ENCODE data around the gene MMUT. TPM values are rescaled to one million over a fixed set of nuclear protein-coding genes. Genes with fewer than 3 reads are reported as not detected.

MMUT gene
- total RNA-seq (2014; rRNA removed; shearing (Covaris generic)), result 8.0 and 10.5 TPM in 2 replicates
- polyA plus RNA-seq (2016; fragmentation: Nextera tagmentation; extraction: Ambion mirVana), result 20.7 and 21.7 TPM in 2 replicates

- TF ChIP-seq EZH2 (IDR thresholded peaks at IDR 0.05; ENCODE audit: insufficient read depth, poor library complexity, severe bottlenecking) (no peak), EZH2phosphoT487 (IDR thresholded peaks at IDR 0.05; ENCODE audit: insufficient read depth, low read depth) (no peak)
- Histone ChIP-seq H3F3A (ENCODE audit: insufficient read depth) (no peaks in the 10 kb centered on the region), H3K4me1 (ENCODE audit: insufficient read depth) (peaks cover 19% of the 10 kb centered on the region), H3K4me2 (ENCODE audit: unreplicated experiment) (peak within 1 kb of the TSS; percentile 96), H4K20me1 (ENCODE audit: insufficient read depth) (no peaks in the 10 kb centered on the region), H3K9me2 (ENCODE audit: insufficient read depth) (no peaks in the 10 kb centered on the region), H3K27ac (peak within 1 kb of the TSS; percentile 78), H3K79me2 (ENCODE audit: insufficient read depth) (peaks cover 82% of the 10 kb centered on the region), H2AFZ (peak within 1 kb of the TSS; percentile 100), H3K36me3 (ENCODE audit: low read depth) (peaks cover 8% of the 10 kb centered on the region; the same call in 1 of the 2 replicates), H3K27me3 (replicated peaks; ENCODE audit: insufficient read depth) (no peaks in the 10 kb centered on the region), H3K9ac (peak within 1 kb of the TSS; percentile 96), H3K4me3 (peak within 1 kb of the TSS; percentile 99), H3K9me3 (ENCODE audit: low read depth) (no peaks in the 10 kb centered on the region)
- WGBS, 2 experiments (ENCODE audit: low coverage in 1 of 2, low lambda C conversion rate in 2 of 2, missing lambda C conversion rate in 2 of 2), result 1 to 2% methylated on average over 35 to 36 of the region's 37 CpGs
- DNase-seq, result peak; percentile 98
- in situ Hi-C loops (cut with MboI), result no loop called here
These were observed at the start of gene MMUT, which contains the start of gene CENPQ for GRCh38 chr6:49462927-49463611. Gene MMUT, minus strand, starts transcription at chr6:49463253. Its CDS starts 3,787 bp downstream, at chr6:49459466. Gene CENPQ, plus strand, starts transcription at chr6:49463370. Its CDS starts 6,807 bp downstream, at chr6:49470177.

- H3K4me1 ChIP-seq (ENCODE audit: insufficient read depth), result no peaks in the 10 kb centered on the region
- in situ Hi-C loops (cut with MboI), result no loop called here
- H3K27ac ChIP-seq, result no peak overlapping the region
- no peak for TF ChIP-seq EZH2 (IDR thresholded peaks at IDR 0.05; ENCODE audit: insufficient read depth, poor library complexity, severe bottlenecking)
- no peak for TF ChIP-seq EZH2phosphoT487 (IDR thresholded peaks at IDR 0.05; ENCODE audit: insufficient read depth, low read depth)
- no peak overlapping the region for H3K4me3 ChIP-seq
- no peak for DNase-seq
- H4K20me1 ChIP-seq (ENCODE audit: insufficient read depth), result no peaks in the 10 kb centered on the region
- H3F3A ChIP-seq (ENCODE audit: insufficient read depth), result no peaks in the 10 kb centered on the region
- H2AFZ ChIP-seq, result no peak overlapping the region
- H3K9ac ChIP-seq, result no peak overlapping the region
- no peaks in the 10 kb centered on the region for H3K36me3 ChIP-seq (ENCODE audit: low read depth)
- no peaks in the 10 kb centered on the region for H3K9me2 ChIP-seq (ENCODE audit: insufficient read depth)
- no peaks in the 10 kb centered on the region for H3K79me2 ChIP-seq (ENCODE audit: insufficient read depth)
- no peak overlapping the region for H3K4me2 ChIP-seq (ENCODE audit: unreplicated experiment)
- WGBS, 2 experiments (ENCODE audit: low coverage in 1 of 2, low lambda C conversion rate in 2 of 2, missing lambda C conversion rate in 2 of 2), result 23% methylated on average over 3 of the region's 3 CpGs
- no peaks in the 10 kb centered on the region for H3K9me3 ChIP-seq (ENCODE audit: low read depth)
- no peaks in the 10 kb centered on the region; the same call in 1 of the 2 replicates for H3K27me3 ChIP-seq (replicated peaks; ENCODE audit: insufficient read depth)
These were observed 46.3 kb upstream of the MMUT start for GRCh38 chr6:49509342-49509741.

GRCh38 chr6:49506569-49507111 lies 43.6 kb upstream of the MMUT start:
- no peak overlapping the region for H2AFZ ChIP-seq
- in situ Hi-C loops (cut with MboI), result no loop called here
- TF ChIP-seq EZH2 (IDR thresholded peaks at IDR 0.05; ENCODE audit: insufficient read depth, poor library complexity, severe bottlenecking) (no peak), EZH2phosphoT487 (IDR thresholded peaks at IDR 0.05; ENCODE audit: insufficient read depth, low read depth) (no peak)
- H3K27ac ChIP-seq, result no peak overlapping the region
- no peak overlapping the region for H3K9ac ChIP-seq
- no peaks in the 10 kb centered on the region for H3K9me3 ChIP-seq (ENCODE audit: low read depth)
- no peaks in the 10 kb centered on the region; the same call in 1 of the 2 replicates for H3K27me3 ChIP-seq (replicated peaks; ENCODE audit: insufficient read depth)
- H3K36me3 ChIP-seq (ENCODE audit: low read depth), result no peaks in the 10 kb centered on the region
- no peaks in the 10 kb centered on the region for H3K79me2 ChIP-seq (ENCODE audit: insufficient read depth)
- no peak for DNase-seq
- H3F3A ChIP-seq (ENCODE audit: insufficient read depth), result no peaks in the 10 kb centered on the region
- no peaks in the 10 kb centered on the region for H3K4me1 ChIP-seq (ENCODE audit: insufficient read depth)
- H4K20me1 ChIP-seq (ENCODE audit: insufficient read depth), result no peaks in the 10 kb centered on the region
- H3K9me2 ChIP-seq (ENCODE audit: insufficient read depth), result no peaks in the 10 kb centered on the region
- no peak overlapping the region for H3K4me2 ChIP-seq (ENCODE audit: unreplicated experiment)
- WGBS, 2 experiments (ENCODE audit: low coverage in 1 of 2, low lambda C conversion rate in 2 of 2, missing lambda C conversion rate in 2 of 2), result 37 to 38% methylated on average over 5 of the region's 5 CpGs
- no peak overlapping the region for H3K4me3 ChIP-seq

GRCh38 chr6:49504666-49505065 lies 41.6 kb upstream of the MMUT start:
- H3K4me1 ChIP-seq (ENCODE audit: insufficient read depth), result no peaks in the 10 kb centered on the region

More at GRCh38 chr6:49504666-49505065, 41.6 kb upstream of the MMUT start:
- H3K9ac ChIP-seq, result no peak overlapping the region
- no peaks in the 10 kb centered on the region for H3K9me2 ChIP-seq (ENCODE audit: insufficient read depth)
- no peak overlapping the region for H3K4me2 ChIP-seq (ENCODE audit: unreplicated experiment)
- no peak overlapping the region for H2AFZ ChIP-seq
- no peaks in the 10 kb centered on the region for H3K79me2 ChIP-seq (ENCODE audit: insufficient read depth)
- H3K27me3 ChIP-seq (replicated peaks; ENCODE audit: insufficient read depth), result no peaks in the 10 kb centered on the region; the same call in 1 of the 2 replicates
- TF ChIP-seq EZH2phosphoT487 (IDR thresholded peaks at IDR 0.05; ENCODE audit: insufficient read depth, low read depth) (no peak), EZH2 (IDR thresholded peaks at IDR 0.05; ENCODE audit: insufficient read depth, poor library complexity, severe bottlenecking) (no peak)
- H3K36me3 ChIP-seq (ENCODE audit: low read depth), result no peaks in the 10 kb centered on the region
- in situ Hi-C loops (cut with MboI), result no loop called here
- H3F3A ChIP-seq (ENCODE audit: insufficient read depth), result no peaks in the 10 kb centered on the region
- no peaks in the 10 kb centered on the region for H3K9me3 ChIP-seq (ENCODE audit: low read depth)
- no peak overlapping the region for H3K4me3 ChIP-seq
- no peaks in the 10 kb centered on the region for H4K20me1 ChIP-seq (ENCODE audit: insufficient read depth)
- 61 to 62% methylated on average over 5 of the region's 5 CpGs for WGBS, 2 experiments (ENCODE audit: low coverage in 1 of 2, low lambda C conversion rate in 2 of 2, missing lambda C conversion rate in 2 of 2)
- no peak for DNase-seq
- no peak overlapping the region for H3K27ac ChIP-seq
